ENCODE data around the gene BMPR1A.

The BMPR1A gene

DNA sequence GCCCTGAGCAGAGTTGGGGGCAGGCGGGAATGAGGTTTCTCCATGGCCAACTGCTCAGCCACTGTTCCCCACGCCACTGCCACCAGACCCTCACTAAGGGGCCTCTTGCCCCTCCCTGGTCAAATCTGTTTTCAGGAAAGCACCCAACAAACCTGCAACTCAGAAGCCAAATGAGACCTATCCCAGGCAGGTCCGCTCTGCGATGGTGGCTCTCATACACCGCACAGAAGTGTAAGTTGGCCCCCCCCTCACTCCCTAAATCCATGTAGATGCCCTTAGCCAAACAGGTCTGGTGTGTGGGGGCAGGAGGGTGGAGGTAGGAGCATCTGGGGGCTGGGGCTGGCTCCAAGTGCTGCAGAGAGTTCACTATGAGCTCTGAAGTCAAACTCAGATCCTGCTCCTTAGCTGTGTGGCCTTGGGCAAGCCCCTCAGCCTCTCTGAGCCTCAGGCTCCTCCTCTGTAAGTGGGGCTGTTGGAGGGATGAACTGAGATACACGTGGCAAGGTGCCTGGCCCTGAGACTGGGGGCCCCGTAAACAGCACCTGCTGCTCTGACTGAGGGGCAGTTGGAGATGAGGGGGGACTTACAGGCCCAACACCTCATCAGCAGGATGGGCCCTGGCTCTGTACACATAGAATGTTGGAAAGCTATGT is 199.9 kb downstream of the BMPR1A start:
- H3K4me3 ChIP-seq (replicated peaks; ENCODE audit: low read depth, low read length), result no peak overlapping the region
- TF ChIP-seq, protein P1, sequence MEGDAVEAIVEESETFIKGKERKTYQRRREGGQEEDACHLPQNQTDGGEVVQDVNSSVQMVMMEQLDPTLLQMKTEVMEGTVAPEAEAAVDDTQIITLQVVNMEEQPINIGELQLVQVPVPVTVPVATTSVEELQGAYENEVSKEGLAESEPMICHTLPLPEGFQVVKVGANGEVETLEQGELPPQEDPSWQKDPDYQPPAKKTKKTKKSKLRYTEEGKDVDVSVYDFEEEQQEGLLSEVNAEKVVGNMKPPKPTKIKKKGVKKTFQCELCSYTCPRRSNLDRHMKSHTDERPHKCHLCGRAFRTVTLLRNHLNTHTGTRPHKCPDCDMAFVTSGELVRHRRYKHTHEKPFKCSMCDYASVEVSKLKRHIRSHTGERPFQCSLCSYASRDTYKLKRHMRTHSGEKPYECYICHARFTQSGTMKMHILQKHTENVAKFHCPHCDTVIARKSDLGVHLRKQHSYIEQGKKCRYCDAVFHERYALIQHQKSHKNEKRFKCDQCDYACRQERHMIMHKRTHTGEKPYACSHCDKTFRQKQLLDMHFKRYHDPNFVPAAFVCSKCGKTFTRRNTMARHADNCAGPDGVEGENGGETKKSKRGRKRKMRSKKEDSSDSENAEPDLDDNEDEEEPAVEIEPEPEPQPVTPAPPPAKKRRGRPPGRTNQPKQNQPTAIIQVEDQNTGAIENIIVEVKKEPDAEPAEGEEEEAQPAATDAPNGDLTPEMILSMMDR (IDR thresholded peaks at IDR 0.05; ENCODE audit: low read depth, low read length, missing control alignments), result no peak
- no peak for DNase-seq (ENCODE audit: extremely low read depth, low read depth)

DNA sequence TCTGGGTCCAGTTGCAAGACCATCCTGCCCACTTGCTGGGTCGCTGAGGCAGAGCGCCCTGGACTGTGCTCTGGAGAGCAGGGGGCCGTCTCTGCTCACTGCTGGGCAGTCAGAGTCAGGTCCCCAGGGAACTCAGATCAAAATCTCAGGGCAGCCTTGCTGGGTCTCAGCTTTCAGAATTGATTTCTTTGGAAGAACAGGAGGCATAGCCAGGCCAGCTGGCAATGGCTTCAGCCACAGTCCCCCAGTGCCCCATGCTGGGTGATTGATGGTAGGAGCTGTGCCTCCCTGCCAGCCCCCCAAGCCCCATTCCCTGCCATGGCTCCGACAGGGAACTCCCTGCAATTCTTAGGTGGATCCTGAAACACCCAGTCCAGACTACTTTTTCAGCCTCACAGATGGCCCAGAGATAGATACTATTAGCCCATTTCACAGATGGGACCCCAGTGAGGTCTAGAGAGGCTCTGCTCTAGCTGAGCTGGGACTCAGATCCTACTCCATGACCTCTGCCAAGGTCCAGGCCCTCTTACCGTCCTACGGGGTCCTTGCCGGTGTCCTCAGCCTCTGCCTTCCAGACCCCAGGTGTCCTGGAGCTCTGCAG is 200.5 kb downstream of the BMPR1A start:
- H3K4me3 ChIP-seq (replicated peaks; ENCODE audit: low read depth, low read length), result no peak overlapping the region
- TF ChIP-seq, protein P1 (IDR thresholded peaks at IDR 0.05; ENCODE audit: low read depth, low read length, missing control alignments), result no peak
- no peak for DNase-seq (ENCODE audit: extremely low read depth, low read depth)

DNA sequence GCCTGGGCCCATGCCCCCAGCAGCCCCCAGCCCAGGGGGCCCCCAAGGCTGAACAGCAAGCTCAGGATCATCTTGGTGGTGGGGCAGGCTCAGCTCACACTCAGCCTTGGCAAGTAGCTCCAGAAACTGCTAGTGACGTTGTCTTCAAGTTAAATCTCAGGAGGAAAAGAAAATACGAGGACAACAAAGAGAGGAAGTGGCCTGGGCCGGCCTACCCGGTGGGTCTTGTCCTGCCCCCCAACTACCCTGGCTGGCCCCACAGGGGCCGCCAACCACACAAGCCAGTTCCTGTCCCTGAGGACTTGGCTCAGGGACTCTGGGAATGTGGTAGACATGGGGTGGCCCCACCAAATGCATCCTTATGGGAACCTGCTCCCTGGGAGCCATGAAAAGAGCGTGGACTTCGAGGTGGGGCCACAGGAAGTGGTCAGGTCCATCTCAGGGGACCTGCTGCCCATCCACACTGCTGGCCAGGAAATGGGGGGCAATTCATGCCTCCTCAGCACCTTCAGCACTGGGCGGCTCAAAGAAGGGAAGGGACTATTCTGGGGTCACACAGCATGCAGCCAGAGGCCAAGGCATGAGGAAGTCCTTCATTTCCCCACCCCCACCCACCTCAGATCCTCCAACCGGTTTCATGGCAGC is 201.2 kb downstream of the BMPR1A start, which contains the start of gene MMRN2:
TSS of gene MMRN2 (minus strand) at position 145 of the 645 bp plus-strand sequence. CDS start at position 71, 74 bp downstream.
- H3K4me3 ChIP-seq (replicated peaks; ENCODE audit: low read depth, low read length), result no peak within 1 kb of the TSS
- no peak for DNase-seq (ENCODE audit: extremely low read depth, low read depth)
- TF ChIP-seq, protein P1 (IDR thresholded peaks at IDR 0.05; ENCODE audit: low read depth, low read length, missing control alignments), result no peak

DNA sequence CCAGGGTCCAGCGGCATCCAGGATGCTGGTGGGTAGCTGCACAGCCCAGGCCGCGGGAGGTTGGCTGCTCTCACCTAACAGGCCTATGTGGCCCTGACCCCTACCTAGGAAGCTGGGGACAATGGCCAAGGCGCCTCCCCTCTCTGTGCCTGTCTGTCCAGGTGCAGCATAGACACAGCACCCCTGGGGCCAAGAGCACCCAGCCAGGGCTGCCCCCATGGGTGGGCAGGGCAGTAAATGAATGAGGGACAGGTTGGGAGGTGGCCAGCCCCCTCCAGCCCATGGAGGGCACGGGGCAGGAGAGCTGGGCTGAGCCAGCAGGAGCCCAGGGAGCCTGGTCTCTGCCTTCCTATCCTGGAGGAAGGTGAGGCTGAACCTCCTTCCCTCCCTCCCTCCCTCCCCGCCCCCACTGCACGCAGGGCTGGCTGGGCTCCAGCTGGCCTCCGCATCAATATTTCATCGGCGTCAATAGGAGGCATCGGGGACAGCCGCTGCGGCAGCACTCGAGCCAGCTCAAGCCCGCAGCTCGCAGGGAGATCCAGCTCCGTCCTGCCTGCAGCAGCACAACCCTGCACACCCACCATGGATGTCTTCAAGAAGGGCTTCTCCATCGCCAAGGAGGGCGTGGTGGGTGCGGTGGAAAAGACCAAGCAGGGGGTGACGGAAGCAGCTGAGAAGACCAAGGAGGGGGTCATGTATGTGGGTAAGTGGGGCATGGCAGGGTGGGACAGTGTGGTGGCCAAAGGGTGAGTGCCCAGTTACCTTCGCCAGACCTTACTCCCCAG is 201.9 kb downstream of the BMPR1A start, which contains the start of gene SNCG:
TSS of gene SNCG (plus strand) at position 484 of the 785 bp plus-strand sequence. CDS start at position 583, 99 bp downstream.
- DNase-seq (ENCODE audit: extremely low read depth, low read depth), result no peak
- TF ChIP-seq, protein P1 (IDR thresholded peaks at IDR 0.05; ENCODE audit: low read depth, low read length, missing control alignments), result no peak
- H3K4me3 ChIP-seq (replicated peaks; ENCODE audit: low read depth, low read length), result no peak within 1 kb of the TSS

DNA sequence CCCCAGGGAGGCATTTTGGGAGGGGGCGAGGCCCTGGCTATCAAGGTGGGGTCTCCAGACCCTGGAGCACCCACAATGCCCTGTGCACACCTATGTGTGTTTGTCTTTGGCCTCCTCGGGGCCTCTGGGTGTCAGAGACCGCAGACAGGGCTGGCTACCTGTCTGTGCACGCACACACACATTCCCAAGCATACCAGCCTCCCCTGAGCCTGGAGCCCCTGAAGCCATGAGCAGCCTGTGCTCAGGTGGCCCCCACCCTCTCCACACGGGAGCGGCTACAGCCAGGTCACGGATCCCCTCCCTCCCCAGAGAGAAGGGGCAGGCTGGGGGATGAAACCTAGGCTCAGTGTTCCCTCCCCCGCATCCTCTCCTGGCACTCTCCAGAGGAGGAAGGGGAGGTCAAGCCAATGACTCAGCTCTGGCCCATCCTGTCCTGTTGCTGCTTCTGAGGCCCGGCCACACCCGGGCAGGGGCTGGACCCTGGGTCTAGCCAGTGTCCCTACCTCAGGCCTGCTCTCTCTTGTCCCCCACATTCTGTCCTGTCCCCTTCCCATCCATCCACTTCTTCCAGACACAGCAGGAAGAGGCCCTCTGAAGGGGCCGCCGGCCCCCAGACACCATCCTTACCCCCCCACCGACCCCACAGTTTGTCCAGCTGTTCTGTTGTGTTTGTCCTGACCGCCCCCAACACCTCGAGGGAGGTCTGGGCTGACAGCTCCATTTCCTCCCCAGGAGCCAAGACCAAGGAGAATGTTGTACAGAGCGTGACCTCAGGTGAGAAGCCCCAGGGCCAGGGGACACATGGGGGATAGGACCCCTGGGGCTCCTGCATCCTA is 202.7 kb downstream of the BMPR1A start:
- TF ChIP-seq, protein P1 (IDR thresholded peaks at IDR 0.05; ENCODE audit: low read depth, low read length, missing control alignments), result no peak
- no peak for DNase-seq (ENCODE audit: extremely low read depth, low read depth)
- H3K4me3 ChIP-seq (replicated peaks; ENCODE audit: low read depth, low read length), result no peak overlapping the region

DNA sequence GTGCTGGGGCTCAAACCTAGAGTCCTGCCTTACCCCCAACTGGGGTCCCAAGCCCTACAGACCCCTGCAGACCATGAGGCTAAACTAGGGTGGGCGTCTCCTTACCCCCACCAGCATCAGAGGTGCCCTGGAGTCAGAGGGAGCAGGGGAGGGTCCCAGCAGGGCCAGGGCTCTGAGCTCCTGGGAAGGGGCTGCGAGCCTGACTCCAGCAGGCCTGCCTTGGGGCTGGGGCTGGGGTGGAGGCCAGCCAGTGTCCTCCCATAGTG is 203.3 kb downstream of the BMPR1A start:
- H3K4me3 ChIP-seq (replicated peaks; ENCODE audit: low read depth, low read length), result no peak overlapping the region
- DNase-seq (ENCODE audit: extremely low read depth, low read depth), result no peak
- TF ChIP-seq, protein P1 (IDR thresholded peaks at IDR 0.05; ENCODE audit: low read depth, low read length, missing control alignments), result no peak
